H1 (cell line): ENCODE data around the gene OPN5. TPM values are rescaled to one million over a fixed set of nuclear protein-coding genes. Genes with fewer than 3 reads are reported as not detected.

ENCODE experiments used
- CTBP2 ChIP-seq: IDR thresholded peaks from 2 replicates; pipeline ENCODE4 v1.7.0; 2011; ENCODE audit warnings: borderline replicate concordance, mild to moderate bottlenecking, moderate library complexity, mixed read lengths, low read length; ENCODE audit not compliant: insufficient read depth, insufficient read length
- POLR2A ChIP-seq, 2 experiments: IDR thresholded peaks; 1 replicate in 1 of 2; 2 replicates in 1 of 2; pipeline ENCODE4 v1.6.1; 2011; ENCODE audit warnings: low read depth in 2 of 2, low read length in 2 of 2, mild to moderate bottlenecking in 2 of 2; ENCODE audit errors: control extremely low read depth in 1 of 2
- polyA plus RNA-seq, 7 experiments: library from polyadenylated mRNA; depleted of rRNA in 3 of 7; stranded (reverse) in 5 of 7; unstranded in 2 of 7; fragments of >200 nt in 5 of 7; fragments of 200-250 nt in 2 of 7; gene quantifications; 1 replicate in 5 of 7; 2 replicates in 1 of 7; 4 replicates in 1 of 7; pipeline versions ENCODE4 v1.2.1 to v1.2.3, GENCODE V29; 2011 to 2013; ENCODE audit warnings: missing spikeins in 2 of 7, mixed read lengths in 2 of 7
- total RNA-seq: library from RNA; stranded (reverse); fragmentation: NEBNext Ultra II Directional; extraction: Animal tissue kit (Norgen Biotek cat#: 25700); gene quantifications from 2 replicates; pipeline ENCODE4 v1.2.1, GENCODE V29; 2021

Gene OPN5
- total and polyA plus RNA-seq, 2 of the 8 experiments (the other 6 are each of a cell fraction or from before 2014, with no cell fraction given): not detected

GRCh38 chr6:47773005-47773404 is 8.8 kb upstream of the OPN5 start (continued):
- TF ChIP-seq CTBP2: no peak
- no peak for TF ChIP-seq POLR2A (IDR thresholded peaks at IDR 0.05; ENCODE audit: control extremely low read depth in 1 of 2, low read depth in 2 of 2, low read length in 2 of 2)
